Loucy (cell line): Measurements from ENCODE around the gene TTC23.
"Not testable (repeated sequence)": the region's sequence is repeated elsewhere in the genome, so short reads cannot be mapped to it uniquely, and the experiment has no call there.

Experiments
- H2AFZ ChIP-seq: fragments of 200-600 bp; sonication (generic); 2 replicates; pipeline ENCODE4 v1.6.0; 2016; ENCODE audit warnings: antibody characterized with exemption, mild to moderate bottlenecking, low read length, moderate library complexity
- H3F3A ChIP-seq: fragments of 200-600 bp; 2 replicates; pipeline ENCODE4 v1.6.0; 2016; ENCODE audit warnings: antibody characterized with exemption, low read depth, mild to moderate bottlenecking
- H3K27me3 ChIP-seq: fragments of 200-600 bp; sonication (generic); 2 replicates; pipeline ENCODE4 v1.6.1; 2014; ENCODE audit warnings: low read length, mild to moderate bottlenecking; ENCODE audit not compliant: insufficient read depth, poor library complexity, severe bottlenecking
- H3K36me3 ChIP-seq: fragments of 200-600 bp; sonication (generic); 2 replicates; pipeline ENCODE4 v1.6.1; 2016; ENCODE audit warnings: low read length; ENCODE audit not compliant: insufficient read depth
- H3K4me1 ChIP-seq: fragments of 200-600 bp; sonication (generic); 2 replicates; pipeline ENCODE4 v1.5.1; 2014; ENCODE audit warnings: low read length, mild to moderate bottlenecking; ENCODE audit not compliant: insufficient read depth, poor library complexity, severe bottlenecking
- H3K4me2 ChIP-seq: fragments of 200-600 bp; sonication (generic); 2 replicates; pipeline ENCODE4 v1.6.0; 2014; ENCODE audit warnings: antibody characterized with exemption, low read length, low read depth, mild to moderate bottlenecking; ENCODE audit not compliant: poor library complexity, severe bottlenecking
- H3K4me3 ChIP-seq: fragments of 200-600 bp; sonication (generic); 2 replicates; pipeline ENCODE4 v1.5.1; 2014; ENCODE audit warnings: low read length, mild to moderate bottlenecking, mixed read lengths; ENCODE audit not compliant: poor library complexity, severe bottlenecking
- H3K79me2 ChIP-seq: fragments of 200-600 bp; sonication (generic); 2 replicates; pipeline ENCODE4 v1.6.1; 2014; ENCODE audit warnings: low read length; ENCODE audit not compliant: insufficient read depth
- H3K9ac ChIP-seq: fragments of 200-600 bp; sonication (generic); 2 replicates; pipeline ENCODE4 v1.6.0; 2014; ENCODE audit warnings: mild to moderate bottlenecking, low read depth, low read length, moderate library complexity; ENCODE audit not compliant: poor library complexity, severe bottlenecking
- H3K9me2 ChIP-seq: fragments of 200-600 bp; sonication (generic); replicated peaks from 2 replicates; pipeline ENCODE4 v1.6.1; 2016; ENCODE audit warnings: low read depth, low read length, mixed read lengths
- H3K9me3 ChIP-seq: fragments of 200-600 bp; sonication (generic); 2 replicates; pipeline ENCODE4 v1.6.1; 2014; ENCODE audit warnings: mild to moderate bottlenecking, antibody characterized with exemption, low read length, low read depth; ENCODE audit not compliant: insufficient read depth
- H4K20me1 ChIP-seq: fragments of 200-600 bp; sonication (generic); 2 replicates; pipeline ENCODE4 v1.6.0; 2014; ENCODE audit warnings: antibody characterized with exemption, low read length, mild to moderate bottlenecking; ENCODE audit not compliant: insufficient read depth, poor library complexity, severe bottlenecking
- EZH2phosphoT487 ChIP-seq: fragments of 200-600 bp; IDR thresholded peaks from 2 replicates; pipeline ENCODE4 v1.6.1; 2018; ENCODE audit warnings: antibody characterized with exemption, mild to moderate bottlenecking, moderate library complexity, borderline replicate concordance
- TF ChIP-seq, protein P1 (sequence below): fragments of 200-600 bp; sonication (generic); conservative IDR thresholded peaks from 2 replicates; pipeline ENCODE4 v1.5.1; 2014; ENCODE audit warnings: mild to moderate bottlenecking, antibody characterized with exemption, low read length

The TTC23 gene

DNA sequence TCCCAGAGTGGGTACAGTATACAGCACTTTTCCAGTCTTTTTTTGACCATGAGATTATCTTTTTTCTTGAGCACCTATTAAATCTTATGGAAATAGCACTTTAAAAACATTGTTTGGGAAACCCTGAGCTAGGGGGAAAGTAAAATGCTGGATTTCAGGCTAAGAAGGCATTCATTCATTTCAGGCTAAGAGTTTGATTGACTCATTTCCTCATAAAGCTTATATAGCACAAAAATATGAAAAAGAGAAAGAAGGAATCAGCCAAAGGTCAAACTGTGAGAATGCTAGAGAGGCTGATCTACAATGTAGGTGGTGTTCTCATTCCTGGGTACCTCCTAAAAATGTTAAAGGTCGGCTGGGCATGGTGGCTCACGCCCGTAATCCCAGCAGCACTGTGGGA lies 10.5 kb downstream of the TTC23 start:
- no peaks in the 10 kb centered on the region for H3K79me2 ChIP-seq
- no peaks in the 10 kb centered on the region for H3K4me1 ChIP-seq
- H3K4me2 ChIP-seq: no peak overlapping the region
- no peaks in the 10 kb centered on the region for H3K9me3 ChIP-seq
- TF ChIP-seq, protein P1, sequence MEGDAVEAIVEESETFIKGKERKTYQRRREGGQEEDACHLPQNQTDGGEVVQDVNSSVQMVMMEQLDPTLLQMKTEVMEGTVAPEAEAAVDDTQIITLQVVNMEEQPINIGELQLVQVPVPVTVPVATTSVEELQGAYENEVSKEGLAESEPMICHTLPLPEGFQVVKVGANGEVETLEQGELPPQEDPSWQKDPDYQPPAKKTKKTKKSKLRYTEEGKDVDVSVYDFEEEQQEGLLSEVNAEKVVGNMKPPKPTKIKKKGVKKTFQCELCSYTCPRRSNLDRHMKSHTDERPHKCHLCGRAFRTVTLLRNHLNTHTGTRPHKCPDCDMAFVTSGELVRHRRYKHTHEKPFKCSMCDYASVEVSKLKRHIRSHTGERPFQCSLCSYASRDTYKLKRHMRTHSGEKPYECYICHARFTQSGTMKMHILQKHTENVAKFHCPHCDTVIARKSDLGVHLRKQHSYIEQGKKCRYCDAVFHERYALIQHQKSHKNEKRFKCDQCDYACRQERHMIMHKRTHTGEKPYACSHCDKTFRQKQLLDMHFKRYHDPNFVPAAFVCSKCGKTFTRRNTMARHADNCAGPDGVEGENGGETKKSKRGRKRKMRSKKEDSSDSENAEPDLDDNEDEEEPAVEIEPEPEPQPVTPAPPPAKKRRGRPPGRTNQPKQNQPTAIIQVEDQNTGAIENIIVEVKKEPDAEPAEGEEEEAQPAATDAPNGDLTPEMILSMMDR: no peak
- no peak for TF ChIP-seq EZH2phosphoT487
- H2AFZ ChIP-seq: no peak overlapping the region
- no peaks in the 10 kb centered on the region for H3K36me3 ChIP-seq
- H3K4me3 ChIP-seq: no peak overlapping the region
- H3F3A ChIP-seq: no peaks in the 10 kb centered on the region
- peaks cover 15% of the 10 kb centered on the region for H3K27me3 ChIP-seq
- no peaks in the 10 kb centered on the region for H4K20me1 ChIP-seq
- no peak overlapping the region for H3K9ac ChIP-seq
- H3K9me2 ChIP-seq: no peaks in the 10 kb centered on the region

DNA sequence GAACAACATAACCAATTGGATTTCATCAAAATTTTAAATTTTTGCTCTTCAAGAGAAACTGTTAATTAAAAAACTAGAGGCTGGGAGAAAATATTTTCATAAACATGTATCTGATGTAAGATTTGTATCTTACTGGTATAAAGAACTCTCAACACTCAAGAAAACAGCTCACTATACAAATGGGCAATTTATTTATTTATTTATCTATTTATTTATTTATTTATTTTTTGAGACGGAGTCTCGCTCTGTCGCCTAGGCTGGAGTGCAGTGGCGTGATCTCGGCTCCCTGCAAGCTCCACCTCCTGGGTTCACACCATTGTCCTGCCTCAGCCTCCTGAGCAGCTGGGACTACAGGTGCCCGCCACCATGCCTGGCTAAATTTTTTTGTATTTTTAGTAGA lies 15.2 kb downstream of the TTC23 start:
- not testable (repeated sequence) for H3K9me3 ChIP-seq, H3K36me3 ChIP-seq, H3K4me3 ChIP-seq, H3F3A ChIP-seq, H3K9me2 ChIP-seq, H3K27me3 ChIP-seq, H3K4me1 ChIP-seq, H3K9ac ChIP-seq, H3K79me2 ChIP-seq, H4K20me1 ChIP-seq, H3K4me2 ChIP-seq, H2AFZ ChIP-seq

DNA sequence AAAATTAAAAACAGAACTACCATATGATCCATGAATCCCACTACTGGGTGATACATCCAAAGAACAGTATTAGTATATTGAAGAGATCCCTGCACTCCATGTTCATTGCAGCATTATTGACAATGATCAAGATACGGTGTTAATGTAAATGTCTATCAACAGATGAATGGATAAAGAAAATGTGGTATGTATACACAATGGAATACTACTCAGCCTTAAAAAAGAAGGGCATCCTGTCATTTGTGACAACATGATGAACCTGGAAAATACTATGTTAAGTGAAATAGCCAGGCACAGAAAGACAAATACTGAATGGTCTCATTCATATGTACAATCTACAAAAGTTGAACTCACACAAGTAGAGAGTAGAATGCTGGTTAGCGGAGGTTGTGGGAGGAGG lies 16.6 kb downstream of the TTC23 start:
- Histone ChIP-seq H3K27me3 (no peaks in the 10 kb centered on the region), H4K20me1 (no peaks in the 10 kb centered on the region), H3K9me3 (no peaks in the 10 kb centered on the region), H3K4me1 (no peaks in the 10 kb centered on the region), H3K9ac (no peak overlapping the region), H3K4me3 (no peak overlapping the region), H3K36me3 (no peaks in the 10 kb centered on the region), H3K9me2 (no peaks in the 10 kb centered on the region), H3K4me2 (no peak overlapping the region), H3F3A (no peaks in the 10 kb centered on the region), H3K79me2 (no peaks in the 10 kb centered on the region), H2AFZ (no peak overlapping the region)
- TF ChIP-seq, protein P1: no peak
- no peak for TF ChIP-seq EZH2phosphoT487

DNA sequence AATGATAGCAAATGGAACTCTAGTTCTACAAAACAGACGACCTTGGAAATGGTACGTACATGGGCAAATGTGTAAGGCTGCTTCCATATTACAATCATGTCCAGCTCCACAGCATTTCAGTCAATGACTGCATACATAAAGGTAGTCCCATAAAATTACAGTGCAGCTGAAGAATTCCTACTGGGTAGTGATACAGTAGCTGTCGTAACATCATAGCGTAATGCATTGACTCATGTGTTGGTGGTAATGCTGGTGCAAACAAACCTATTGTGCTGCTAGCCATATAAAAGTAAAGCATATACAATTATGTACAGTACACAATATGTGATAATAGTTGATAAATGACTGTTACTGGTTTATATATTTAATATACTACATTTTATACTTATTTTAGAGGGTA lies 18.5 kb downstream of the TTC23 start:
- no peak overlapping the region for H3K9ac ChIP-seq
- H4K20me1 ChIP-seq: no peaks in the 10 kb centered on the region
- H3K27me3 ChIP-seq: no peaks in the 10 kb centered on the region
- H3K79me2 ChIP-seq: no peaks in the 10 kb centered on the region
- H2AFZ ChIP-seq: no peak overlapping the region
- no peak overlapping the region for H3K4me2 ChIP-seq
- H3F3A ChIP-seq: no peaks in the 10 kb centered on the region
- no peaks in the 10 kb centered on the region for H3K4me1 ChIP-seq
- H3K9me3 ChIP-seq: no peaks in the 10 kb centered on the region
- TF ChIP-seq, protein P1: no peak
- TF ChIP-seq EZH2phosphoT487: no peak
- H3K36me3 ChIP-seq: no peaks in the 10 kb centered on the region
- H3K4me3 ChIP-seq: no peak overlapping the region
- H3K9me2 ChIP-seq: no peaks in the 10 kb centered on the region
